H9 (cell line): ENCODE results near the gene EIF4H. TPM values are rescaled to one million over a fixed set of nuclear protein-coding genes. Genes with fewer than 3 reads are reported as not detected.
"Not testable (repeated sequence)": the region's sequence is repeated elsewhere in the genome, so short reads cannot be mapped to it uniquely, and the experiment has no call there.

Experiments
- DNase-seq: peaks from one replicate; pipeline ENCODE4 v3.0.0-alpha.2; 2017
- H2AFZ ChIP-seq: one replicate; pipeline ENCODE4 v1.6.1; 2013; ENCODE audit warnings: mild to moderate bottlenecking, low read length, control low read depth, moderate library complexity
- H2AK5ac ChIP-seq: 2 replicates; pipeline ENCODE4 v1.6.1; 2013; ENCODE audit warnings: low read length, control low read depth, mixed read lengths; ENCODE audit not compliant: insufficient read length
- H2BK120ac ChIP-seq: one replicate; pipeline ENCODE4 v1.6.1; 2013; ENCODE audit warnings: low read depth, mild to moderate bottlenecking, low read length, control low read depth, inconsistent platforms; ENCODE audit not compliant: poor library complexity, severe bottlenecking
- H2BK12ac ChIP-seq: 2 replicates; pipeline ENCODE4 v1.6.1; 2013; ENCODE audit warnings: low read length, control low read depth, mixed read lengths, low read depth; ENCODE audit not compliant: insufficient read length
- H2BK15ac ChIP-seq: 2 replicates; pipeline ENCODE4 v1.6.1; 2013; ENCODE audit warnings: low read depth, low read length, control low read depth
- H2BK20ac ChIP-seq: one replicate; pipeline ENCODE4 v1.6.1; 2013; ENCODE audit warnings: low read depth, mild to moderate bottlenecking, low read length, control low read depth, inconsistent platforms; ENCODE audit not compliant: poor library complexity, severe bottlenecking
- H2BK5ac ChIP-seq: 2 replicates; pipeline ENCODE4 v1.6.1; 2013; ENCODE audit warnings: low read length, control low read depth, mixed read lengths; ENCODE audit not compliant: insufficient read length
- H3K14ac ChIP-seq: 2 replicates; pipeline ENCODE4 v1.6.1; 2013; ENCODE audit warnings: low read length, control low read depth; ENCODE audit not compliant: insufficient read depth
- H3K18ac ChIP-seq: 2 replicates; pipeline ENCODE4 v1.6.1; 2013; ENCODE audit warnings: low read depth, mild to moderate bottlenecking, mixed read lengths, low read length, control low read depth; ENCODE audit not compliant: insufficient read length
- H3K23ac ChIP-seq: 2 replicates; pipeline ENCODE4 v1.6.1; 2013; ENCODE audit warnings: low read length, control low read depth, mixed read lengths, low read depth; ENCODE audit not compliant: insufficient read length
- H3K23me2 ChIP-seq: 2 replicates; pipeline ENCODE4 v1.6.1; 2013; ENCODE audit warnings: low read depth, mild to moderate bottlenecking, mixed read lengths, low read length, control low read depth; ENCODE audit not compliant: insufficient read length, poor library complexity, severe bottlenecking
- H3K27ac ChIP-seq: 2 replicates; pipeline ENCODE4 v1.5.1; 2013; ENCODE audit warnings: low read length, control low read depth, mixed read lengths, low read depth; ENCODE audit not compliant: insufficient read length
- H3K27me3 ChIP-seq: 2 replicates; pipeline ENCODE4 v1.6.1; 2013; ENCODE audit warnings: low read length, control low read depth, inconsistent platforms; ENCODE audit not compliant: insufficient read depth
- H3K4ac ChIP-seq: 2 replicates; pipeline ENCODE4 v1.6.1; 2013; ENCODE audit warnings: low read depth, mild to moderate bottlenecking, control low read depth, inconsistent platforms, low read length, moderate library complexity
- H3K4me1 ChIP-seq: 2 replicates; pipeline ENCODE4 v1.6.1; 2013; ENCODE audit warnings: low read length, control low read depth, inconsistent platforms; ENCODE audit not compliant: insufficient read depth
- H3K4me2 ChIP-seq: 2 replicates; pipeline ENCODE4 v1.6.1; 2013; ENCODE audit warnings: low read length, control low read depth, mixed read lengths; ENCODE audit not compliant: insufficient read length, insufficient read depth
- H3K56ac ChIP-seq: 2 replicates; pipeline ENCODE4 v1.6.1; 2013; ENCODE audit warnings: low read depth, mild to moderate bottlenecking, mixed read lengths, low read length, control low read depth; ENCODE audit not compliant: insufficient read length
- H3K79me1 ChIP-seq: 2 replicates; pipeline ENCODE4 v1.6.1; 2013; ENCODE audit warnings: low read depth, mild to moderate bottlenecking, moderate library complexity, low read length, control low read depth, inconsistent platforms; ENCODE audit not compliant: insufficient read depth, poor library complexity, severe bottlenecking
- H3K79me2 ChIP-seq: 2 replicates; pipeline ENCODE4 v1.6.1; 2013; ENCODE audit warnings: low read length, control low read depth, inconsistent platforms; ENCODE audit not compliant: insufficient read depth
- H3K9ac ChIP-seq: 2 replicates; pipeline ENCODE4 v1.6.1; 2013; ENCODE audit warnings: low read length, control low read depth, mixed read lengths; ENCODE audit not compliant: insufficient read length; ENCODE audit errors: extremely low read depth
- H3K9me3 ChIP-seq: one replicate; pipeline ENCODE4 v1.6.1; 2013; ENCODE audit warnings: low read depth, low read length, inconsistent platforms; ENCODE audit not compliant: control insufficient read depth
- H3T11ph ChIP-seq: one replicate; pipeline ENCODE4 v1.6.1; 2013; ENCODE audit warnings: mild to moderate bottlenecking, low read length, control low read depth, inconsistent platforms
- H4K20me1 ChIP-seq: one replicate; pipeline ENCODE4 v1.6.1; 2013; ENCODE audit not compliant: control insufficient read depth, insufficient read length, insufficient read depth
- H4K5ac ChIP-seq: 2 replicates; pipeline ENCODE4 v1.6.1; 2013; ENCODE audit warnings: low read depth, mild to moderate bottlenecking, mixed read lengths, low read length, control low read depth; ENCODE audit not compliant: insufficient read length
- H4K8ac ChIP-seq: replicated peaks from 2 replicates; pipeline ENCODE4 v1.6.1; 2013; ENCODE audit warnings: low read length, control low read depth, mixed read lengths, low read depth; ENCODE audit not compliant: insufficient read length
- H4K91ac ChIP-seq: 2 replicates; pipeline ENCODE4 v1.6.1; 2013; ENCODE audit warnings: low read depth, mild to moderate bottlenecking, moderate library complexity, mixed read lengths, low read length, control low read depth; ENCODE audit not compliant: insufficient read length
- H3K27ac Mint-ChIP-seq, 3 experiments: 2 replicates in 2 of 3; 3 replicates in 1 of 3; pipeline ENCODE4 v1.8.0; 2020 to 2021; ENCODE audit warnings: mixed read lengths in 3 of 3, mild to moderate bottlenecking in 1 of 3, moderate library complexity in 1 of 3
- H3K27me3 Mint-ChIP-seq: 2 replicates; pipeline ENCODE4 v1.8.0; 2021; ENCODE audit warnings: low read depth, mild to moderate bottlenecking, moderate library complexity, mixed read lengths
- H3K36me3 Mint-ChIP-seq, 3 experiments: 2 replicates in 2 of 3; 3 replicates in 1 of 3; pipeline ENCODE4 v1.8.0; 2020 to 2021; ENCODE audit warnings: low read depth in 3 of 3, mixed read lengths in 3 of 3; ENCODE audit not compliant: insufficient read depth in 1 of 3
- H3K4me1 Mint-ChIP-seq, 2 experiments: 2 replicates each; pipeline ENCODE4 v1.8.0; 2020; ENCODE audit warnings: mixed read lengths in 2 of 2
- H3K4me3 Mint-ChIP-seq, 2 experiments: 2 replicates in 1 of 2; 3 replicates in 1 of 2; pipeline ENCODE4 v1.8.0; 2020 to 2021; ENCODE audit warnings: mild to moderate bottlenecking in 2 of 2, mixed read lengths in 2 of 2, moderate library complexity in 1 of 2
- H3K9me3 Mint-ChIP-seq, 2 experiments: 2 replicates in 1 of 2; 3 replicates in 1 of 2; pipeline ENCODE4 v1.8.0; 2020; ENCODE audit warnings: mild to moderate bottlenecking in 2 of 2, mixed read lengths in 2 of 2, moderate library complexity in 1 of 2
- CTCF ChIP-seq: fragments of 200-600 bp; sonication (generic); conservative IDR thresholded peaks from 3 replicates; pipeline ENCODE4 v1.8.0; 2021; ENCODE audit warnings: antibody characterized with exemption, mild to moderate bottlenecking
- WGBS: extraction: QIAGEN DNeasy Blood & Tissue Kit; methylation state at CpG from one replicate; pipeline ENCODE4 v1.1.7; 2013; ENCODE audit warnings: missing lambda C conversion rate, low lambda C conversion rate, mixed read lengths; ENCODE audit not compliant: insufficient read length; ENCODE audit errors: extremely low coverage; 5-methylcytosine and 5-hydroxymethylcytosine counted together
- total RNA-seq: library from RNA; stranded (reverse); gene quantifications from 2 replicates; pipeline ENCODE4 v1.2.1, GENCODE V29; 2021

EIF4H gene
- total RNA-seq, 1 experiment from 2014 or later: 363 TPM

GRCh38 chr7:74194686-74195085, 20.5 kb downstream of the EIF4H start:
- H4K20me1 ChIP-seq: no peaks in the 10 kb centered on the region
- peaks cover 46 to 78% (median 73%) of the 10 kb centered on the region in 3 experiments; a peak in 6 of 7 replicates for H3K36me3 Mint-ChIP-seq
- no CpG with 5 or more reads among the region's 14 CpGs for whole genome bisulfite sequencing

DNA sequence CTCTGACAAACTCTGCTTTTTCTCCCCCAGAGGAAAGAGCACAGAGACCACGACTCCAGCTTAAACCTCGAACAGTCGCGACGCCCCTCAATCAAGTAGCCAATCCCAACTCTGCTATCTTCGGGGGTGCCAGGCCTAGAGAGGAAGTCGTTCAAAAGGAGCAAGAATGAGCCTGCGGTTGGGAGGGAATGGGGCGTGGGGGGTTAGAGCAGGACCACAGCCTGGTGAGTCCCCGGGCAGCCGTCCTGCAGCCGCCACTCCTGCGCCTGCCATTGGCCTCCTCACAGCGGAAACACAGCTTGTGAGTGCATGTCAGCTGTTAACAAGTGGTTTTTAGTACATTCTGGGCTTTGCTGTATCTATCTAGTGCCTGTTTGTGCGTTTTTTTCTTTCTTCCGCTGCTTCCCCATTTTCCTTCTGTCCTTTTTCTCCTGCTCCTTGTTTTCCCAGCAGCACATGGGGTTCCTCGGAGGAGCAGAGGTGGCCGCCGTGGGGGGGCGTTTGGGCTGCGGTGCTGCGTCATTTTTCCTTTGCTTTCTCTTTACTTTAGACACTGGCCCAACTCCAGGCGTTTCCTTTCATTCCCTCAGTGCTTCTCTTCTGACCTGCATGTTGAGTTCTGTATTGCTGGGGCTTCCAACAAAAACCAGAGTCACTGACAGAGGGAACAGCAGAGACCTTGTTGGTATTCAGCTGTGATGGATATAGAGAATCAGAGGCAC, 21.1 kb downstream of the EIF4H start:
- H3K4me3 Mint-ChIP-seq, H3K27me3 ChIP-seq, H4K5ac ChIP-seq, H3K79me1 ChIP-seq, H4K8ac ChIP-seq, H3K4me2 ChIP-seq, H3K9me3 ChIP-seq, DNase-seq, H2BK15ac ChIP-seq, H3K27ac ChIP-seq, H3K9me3 Mint-ChIP-seq, H3K27me3 Mint-ChIP-seq, H3K79me2 ChIP-seq, H2BK12ac ChIP-seq, H3K4me1 Mint-ChIP-seq, H3K4me1 ChIP-seq, H4K20me1 ChIP-seq, H2BK120ac ChIP-seq, H2BK20ac ChIP-seq, H3K18ac ChIP-seq, H3K9ac ChIP-seq, H3K23me2 ChIP-seq, H3T11ph ChIP-seq, H4K91ac ChIP-seq, H3K23ac ChIP-seq, H2AK5ac ChIP-seq, H3K14ac ChIP-seq, H2BK5ac ChIP-seq, H3K56ac ChIP-seq, H2AFZ ChIP-seq, H3K4ac ChIP-seq: not testable (repeated sequence)
- Mint-ChIP-seq H3K27ac (peak overlapping the region in 1 of 3 experiments; percentile 77; a peak in 1 of 7 replicates), H3K36me3 (peaks cover 40 to 72% (median 67%) of the 10 kb centered on the region in 3 experiments; a peak in 6 of 7 replicates)
- WGBS: no CpG with 5 or more reads among the region's 23 CpGs

More at GRCh38 chr7:74194686-74195085, 20.5 kb downstream of the EIF4H start:
- H3K27ac ChIP-seq: no peak overlapping the region
- no peak overlapping the region for H2BK15ac ChIP-seq
- no peak overlapping the region for H2BK5ac ChIP-seq
- H3K9me3 ChIP-seq: no peaks in the 10 kb centered on the region
- no peak overlapping the region for H3K56ac ChIP-seq
- H4K5ac ChIP-seq: no peak overlapping the region
- no peak for TF ChIP-seq CTCF
- H3K4me1 ChIP-seq: no peaks in the 10 kb centered on the region
- no peak overlapping the region for H3K23ac ChIP-seq
- no peaks in the 10 kb centered on the region for H3K23me2 ChIP-seq
- H2BK20ac ChIP-seq: no peak overlapping the region
- H3K27ac Mint-ChIP-seq: peak overlapping the region in 1 of 3 experiments; percentile 58; a peak in 1 of 7 replicates
- no peak overlapping the region for H3K4ac ChIP-seq
- H3K27me3 Mint-ChIP-seq: no peaks in the 10 kb centered on the region; the same call in 1 of the 2 replicates
- H3K4me2 ChIP-seq: no peak overlapping the region
- no peak overlapping the region for H4K91ac ChIP-seq
- H3K18ac ChIP-seq: no peak overlapping the region
- H3K79me1 ChIP-seq: peaks cover 5% of the 10 kb centered on the region
- no peak overlapping the region for H3K4me3 Mint-ChIP-seq
- no peak overlapping the region for H3T11ph ChIP-seq
- peaks cover 3 to 4% of the 10 kb centered on the region in 2 experiments for H3K4me1 Mint-ChIP-seq
- DNase-seq: no peak
- H3K14ac ChIP-seq: no peak overlapping the region
- H2AK5ac ChIP-seq: no peak overlapping the region
- H3K27me3 ChIP-seq: no peaks in the 10 kb centered on the region
- H2BK120ac ChIP-seq: no peak overlapping the region
- no peak overlapping the region for H3K9ac ChIP-seq
- peaks cover 3% of the 10 kb centered on the region; the same call in 1 of the 2 replicates for H3K79me2 ChIP-seq
- H2AFZ ChIP-seq: no peak overlapping the region
- H2BK12ac ChIP-seq: no peak overlapping the region
- H3K9me3 Mint-ChIP-seq: no peaks in the 10 kb centered on the region
- no peak overlapping the region for H4K8ac ChIP-seq
